ENCODE results near the gene GPR180.

GRCh38 chr13:94678845-94679244 lies 77.2 kb downstream of the GPR180 start:
- TF ChIP-seq NR2C2 (IDR thresholded peaks at IDR 0.05; ENCODE audit: borderline replicate concordance, control insufficient read depth, insufficient read length, low read depth) (no peak), MTA3 (IDR thresholded peaks at IDR 0.05; ENCODE audit: borderline replicate concordance, low read length) (no peak), TCF12 (IDR thresholded peaks at IDR 0.05; ENCODE audit: low read depth, low read length) (no peak), BACH1 (IDR thresholded peaks at IDR 0.05; ENCODE audit: borderline replicate concordance) (no peak), CTCF (IDR thresholded peaks at IDR 0.05 in 2 of 3, conservative IDR thresholded peaks at IDR 0.05 in 1 of 3; ENCODE audit: control insufficient read depth in 2 of 3, extremely low read depth in 1 of 3, insufficient read depth in 1 of 3, low read depth in 3 of 3, low read length in 3 of 3) (no peak)
